OCI-LY1 (cell line): Measurements from ENCODE around the gene PHKG2.

ENCODE experiments used
- H2AFZ ChIP-seq: fragments of 200-600 bp; sonication (generic), shearing (Covaris generic); 2 replicates; pipeline ENCODE4 v1.6.0; 2014; ENCODE audit warnings: antibody characterized with exemption, mild to moderate bottlenecking, low read length
- H3F3A ChIP-seq: fragments of 200-600 bp; sonication (generic), shearing (Covaris generic); 2 replicates; pipeline ENCODE4 v1.6.0; 2014; ENCODE audit warnings: mild to moderate bottlenecking, antibody characterized with exemption, low read length, moderate library complexity; ENCODE audit not compliant: insufficient read depth
- H3K27ac ChIP-seq: fragments of 200-600 bp; sonication (generic); 2 replicates; pipeline ENCODE4 v1.5.1; 2014; ENCODE audit warnings: low read length, mixed run types, mild to moderate bottlenecking, low read depth; ENCODE audit not compliant: poor library complexity, severe bottlenecking
- H3K27me3 ChIP-seq: fragments of 200-600 bp; sonication (generic); 2 replicates; pipeline ENCODE4 v1.6.0; 2014; ENCODE audit warnings: antibody characterized with exemption, mild to moderate bottlenecking, low read length, moderate library complexity; ENCODE audit not compliant: insufficient read depth
- H3K36me3 ChIP-seq: fragments of 200-600 bp; sonication (generic); 2 replicates; pipeline ENCODE4 v1.6.1; 2014; ENCODE audit warnings: mild to moderate bottlenecking, antibody characterized with exemption, low read length, moderate library complexity, mixed read lengths; ENCODE audit not compliant: insufficient read depth
- H3K4me1 ChIP-seq: fragments of 200-600 bp; sonication (generic); 2 replicates; pipeline ENCODE4 v1.5.1; 2014; ENCODE audit warnings: mild to moderate bottlenecking, low read length, moderate library complexity; ENCODE audit not compliant: insufficient read depth, severe bottlenecking
- H3K4me2 ChIP-seq: fragments of 200-600 bp; sonication (generic), shearing (Covaris generic); 2 replicates; pipeline ENCODE4 v1.6.1; 2014; ENCODE audit warnings: low read length
- H3K4me3 ChIP-seq: fragments of 200-600 bp; sonication (generic); 2 replicates; pipeline ENCODE4 v1.5.1; 2014; ENCODE audit warnings: low read length, low read depth, mild to moderate bottlenecking, mixed read lengths; ENCODE audit not compliant: poor library complexity, severe bottlenecking
- H3K79me2 ChIP-seq: fragments of 200-600 bp; shearing (Covaris generic); 2 replicates; pipeline ENCODE4 v1.6.1; 2016; ENCODE audit warnings: mixed run types, low read length, mixed read lengths; ENCODE audit not compliant: insufficient read depth
- H3K9ac ChIP-seq: fragments of 200-600 bp; sonication (generic), shearing (Covaris generic); 2 replicates; pipeline ENCODE4 v1.6.1; 2014; ENCODE audit warnings: mild to moderate bottlenecking, low read length, mixed read lengths
- H3K9me2 ChIP-seq: fragments of 200-600 bp; sonication (generic), shearing (Covaris generic); 2 replicates; pipeline ENCODE4 v1.6.1; 2014; ENCODE audit warnings: low read depth, mild to moderate bottlenecking, low read length, mixed read lengths
- H3K9me3 ChIP-seq: fragments of 200-600 bp; shearing (Covaris generic); 2 replicates; pipeline ENCODE4 v1.6.1; 2014; ENCODE audit warnings: low read length, mixed read lengths
- H4K20me1 ChIP-seq: fragments of 200-600 bp; sonication (generic), shearing (Covaris generic); 2 replicates; pipeline ENCODE4 v1.6.0; 2016; ENCODE audit warnings: mild to moderate bottlenecking, low read length; ENCODE audit not compliant: insufficient read depth
- CTCF ChIP-seq: fragments of 200-600 bp; sonication (generic), shearing (Covaris generic); IDR thresholded peaks from 2 replicates; pipeline ENCODE4 v1.5.1; 2017; ENCODE audit warnings: mild to moderate bottlenecking, antibody characterized with exemption, low read length, moderate library complexity, mixed read lengths
- EZH2 ChIP-seq: fragments of 200-600 bp; sonication (generic), shearing (Covaris generic); IDR thresholded peaks from 2 replicates; pipeline ENCODE4 v1.8.0; 2017; ENCODE audit warnings: borderline replicate concordance, mixed run types, mild to moderate bottlenecking, antibody characterized with exemption, low read length, moderate library complexity, mixed read lengths

PHKG2 gene

GRCh38 chr16:30783280-30784109, 35.3 kb downstream of the PHKG2 start:
- no peaks in the 10 kb centered on the region for H4K20me1 ChIP-seq
- no peak overlapping the region for H3K9ac ChIP-seq
- no peak overlapping the region for H3K27ac ChIP-seq
- no peak overlapping the region for H3K4me2 ChIP-seq
- TF ChIP-seq CTCF: no peak
- no peak for TF ChIP-seq EZH2
- no peaks in the 10 kb centered on the region for H3K9me3 ChIP-seq
- H3K4me3 ChIP-seq: no peak overlapping the region
- H3K79me2 ChIP-seq: no peaks in the 10 kb centered on the region
- 0 out of 2 replicates have a peak, but pooled peaks cover 6% of the 10 kb centered on the region for H3K27me3 ChIP-seq
- no peaks in the 10 kb centered on the region for H3K4me1 ChIP-seq
- H2AFZ ChIP-seq: no peak overlapping the region
- no peaks in the 10 kb centered on the region for H3K36me3 ChIP-seq
- H3K9me2 ChIP-seq: no peaks in the 10 kb centered on the region
- H3F3A ChIP-seq: no peaks in the 10 kb centered on the region

- no peaks in the 10 kb centered on the region for H3K9me2 ChIP-seq
- 0 out of 2 replicates have a peak, but pooled peaks cover 6% of the 10 kb centered on the region for H3K27me3 ChIP-seq
- no peaks in the 10 kb centered on the region for H3F3A ChIP-seq
- H3K9ac ChIP-seq: no peak overlapping the region
- H3K4me3 ChIP-seq: no peak overlapping the region
- H3K79me2 ChIP-seq: no peaks in the 10 kb centered on the region
- H4K20me1 ChIP-seq: no peaks in the 10 kb centered on the region
- H3K9me3 ChIP-seq: no peaks in the 10 kb centered on the region
- H3K36me3 ChIP-seq: no peaks in the 10 kb centered on the region
- no peak overlapping the region for H3K4me2 ChIP-seq
- no peak overlapping the region for H3K27ac ChIP-seq
- TF ChIP-seq EZH2: no peak
- H2AFZ ChIP-seq: no peak overlapping the region
- no peaks in the 10 kb centered on the region for H3K4me1 ChIP-seq
These were observed 36.0 kb downstream of the PHKG2 start for GRCh38 chr16:30784215-30784614.

- no peaks in the 10 kb centered on the region for H3K79me2 ChIP-seq
- no peaks in the 10 kb centered on the region for H3K4me1 ChIP-seq
- H3K4me3 ChIP-seq: no peak overlapping the region
- no peaks in the 10 kb centered on the region for H3K36me3 ChIP-seq
- H3K9me2 ChIP-seq: no peaks in the 10 kb centered on the region
- no peaks in the 10 kb centered on the region for H3F3A ChIP-seq
- H3K27me3 ChIP-seq: 0 out of 2 replicates have a peak, but pooled peaks cover 6% of the 10 kb centered on the region
- no peak overlapping the region for H3K9ac ChIP-seq
- H4K20me1 ChIP-seq: no peaks in the 10 kb centered on the region
- H3K9me3 ChIP-seq: no peaks in the 10 kb centered on the region
- TF ChIP-seq EZH2 (no peak), CTCF (no peak)
- no peak overlapping the region for H2AFZ ChIP-seq
- no peak overlapping the region for H3K27ac ChIP-seq
- H3K4me2 ChIP-seq: no peak overlapping the region
These were observed 37.2 kb downstream of the PHKG2 start for GRCh38 chr16:30785126-30786106.
